Chondrocyte (in vitro differentiated cells): ENCODE data around the gene GPS1. TPM values are rescaled to one million over a fixed set of nuclear protein-coding genes. Genes with fewer than 3 reads are reported as not detected.
A peak's percentile ranks its signal among the peaks of the same experiment; 100 is the strongest.

Experiments
- DNase-seq: peaks from one replicate; pipeline ENCODE4 v3.0.0; 2021; ENCODE audit warnings: mixed read lengths, low spot score
- H3K27ac Mint-ChIP-seq: one replicate; pipeline ENCODE4 v1.8.0; 2021; ENCODE audit warnings: mild to moderate bottlenecking, moderate library complexity, mixed read lengths; ENCODE audit not compliant: unreplicated experiment
- H3K27me3 Mint-ChIP-seq: 2 replicates; pipeline ENCODE4 v1.8.0; 2021; ENCODE audit warnings: low read depth, mixed read lengths
- H3K36me3 Mint-ChIP-seq: 2 replicates; pipeline ENCODE4 v1.8.0; 2021; ENCODE audit warnings: low read depth, mixed read lengths
- H3K4me1 Mint-ChIP-seq: 2 replicates; pipeline ENCODE4 v1.8.0; 2021; ENCODE audit warnings: low read depth, mild to moderate bottlenecking, mixed read lengths
- H3K4me3 Mint-ChIP-seq: one replicate; pipeline ENCODE4 v1.8.0; 2021; ENCODE audit warnings: mild to moderate bottlenecking, moderate library complexity, mixed read lengths; ENCODE audit not compliant: unreplicated experiment
- H3K9me3 Mint-ChIP-seq: 2 replicates; pipeline ENCODE4 v1.8.0; 2021; ENCODE audit warnings: low read depth, mixed read lengths
- total RNA-seq: library from RNA; stranded (reverse); gene quantifications from 3 replicates; pipeline ENCODE4 v1.2.1, GENCODE V29; 2021
- TF ChIP-seq, protein P1 (sequence below): fragments of 200-600 bp; sonication (generic); IDR thresholded peaks from 2 replicates; pipeline ENCODE4 v1.5.0; 2021; ENCODE audit warnings: antibody characterized with exemption, mild to moderate bottlenecking, moderate library complexity

GPS1 gene
- total RNA-seq, 1 donor from 2014 or later = 82.8 TPM

DNA sequence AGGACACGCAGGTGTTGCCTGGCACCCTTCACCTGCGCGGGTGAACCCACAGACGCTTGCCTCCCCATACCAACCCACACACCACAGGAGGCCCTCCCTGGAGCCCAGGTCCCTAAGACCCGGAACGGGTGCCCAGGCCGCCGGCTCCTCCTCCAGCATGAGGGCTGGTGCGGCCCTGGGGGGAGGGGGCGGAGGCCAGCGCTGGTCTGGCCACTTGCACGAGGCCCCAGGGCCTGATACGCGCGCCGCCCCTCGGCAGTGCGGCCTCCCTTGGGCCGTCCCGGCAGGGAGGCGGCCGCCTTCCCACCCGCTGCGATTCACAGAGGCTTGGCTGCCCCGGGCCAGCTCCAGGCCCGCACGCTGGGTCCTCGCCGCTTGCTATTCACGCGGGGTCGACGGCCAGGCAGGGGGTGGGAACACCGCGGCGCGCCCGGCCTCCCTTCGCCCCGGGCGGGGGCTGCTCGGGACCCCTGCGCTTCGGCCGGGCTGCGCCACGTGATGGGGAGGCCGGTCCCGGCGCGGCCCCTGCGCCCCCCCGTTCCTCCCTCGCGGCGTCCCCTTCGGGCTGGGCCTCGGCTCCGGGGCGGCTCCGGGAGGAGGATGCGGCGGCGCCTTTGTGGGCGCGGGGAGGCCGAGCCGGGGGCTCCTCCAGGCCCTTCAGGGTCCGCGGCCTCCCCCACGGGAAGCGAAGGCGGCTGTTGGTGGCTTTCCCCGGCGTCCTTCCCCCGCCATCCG, 45.7 kb downstream of the GPS1 start:
- Mint-ChIP-seq H3K36me3 (peaks cover 4% of the 10 kb centered on the region), H3K9me3 (no peaks in the 10 kb centered on the region), H3K4me1 (peaks cover 22% of the 10 kb centered on the region), H3K4me3 (peak overlapping the region; percentile 67), H3K27ac (peak overlapping the region; percentile 32), H3K27me3 (no peaks in the 10 kb centered on the region)
- TF ChIP-seq, protein P1, sequence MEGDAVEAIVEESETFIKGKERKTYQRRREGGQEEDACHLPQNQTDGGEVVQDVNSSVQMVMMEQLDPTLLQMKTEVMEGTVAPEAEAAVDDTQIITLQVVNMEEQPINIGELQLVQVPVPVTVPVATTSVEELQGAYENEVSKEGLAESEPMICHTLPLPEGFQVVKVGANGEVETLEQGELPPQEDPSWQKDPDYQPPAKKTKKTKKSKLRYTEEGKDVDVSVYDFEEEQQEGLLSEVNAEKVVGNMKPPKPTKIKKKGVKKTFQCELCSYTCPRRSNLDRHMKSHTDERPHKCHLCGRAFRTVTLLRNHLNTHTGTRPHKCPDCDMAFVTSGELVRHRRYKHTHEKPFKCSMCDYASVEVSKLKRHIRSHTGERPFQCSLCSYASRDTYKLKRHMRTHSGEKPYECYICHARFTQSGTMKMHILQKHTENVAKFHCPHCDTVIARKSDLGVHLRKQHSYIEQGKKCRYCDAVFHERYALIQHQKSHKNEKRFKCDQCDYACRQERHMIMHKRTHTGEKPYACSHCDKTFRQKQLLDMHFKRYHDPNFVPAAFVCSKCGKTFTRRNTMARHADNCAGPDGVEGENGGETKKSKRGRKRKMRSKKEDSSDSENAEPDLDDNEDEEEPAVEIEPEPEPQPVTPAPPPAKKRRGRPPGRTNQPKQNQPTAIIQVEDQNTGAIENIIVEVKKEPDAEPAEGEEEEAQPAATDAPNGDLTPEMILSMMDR = no peak
- peak; percentile 92 for DNase-seq

- TF ChIP-seq, protein P1 = no peak
- peak overlapping the region; percentile 53 for H3K4me3 Mint-ChIP-seq
Observed at GRCh38 chr17:82097919-82098168, 46.1 kb downstream of the GPS1 start.

GRCh38 chr17:82098169-82098938, 46.7 kb downstream of the GPS1 start, which contains the start of gene FASN:
TSS of gene FASN (minus strand) at chr17:82098236. CDS start at chr17:82096445, 1,791 bp downstream.
- Mint-ChIP-seq H3K4me1 (peaks cover 22% of the 10 kb centered on the region), H3K9me3 (no peaks in the 10 kb centered on the region), H3K36me3 (peaks cover 2% of the 10 kb centered on the region), H3K4me3 (peak within 1 kb of the TSS; percentile 67), H3K27ac (peak within 1 kb of the TSS; percentile 32), H3K27me3 (no peaks in the 10 kb centered on the region)
- no peak for DNase-seq
- TF ChIP-seq, protein P1 = peak; percentile 76

More at GRCh38 chr17:82097919-82098168, 46.1 kb downstream of the GPS1 start:
- Mint-ChIP-seq H3K9me3 (no peaks in the 10 kb centered on the region), H3K27ac (no peak overlapping the region), H3K27me3 (no peaks in the 10 kb centered on the region), H3K36me3 (peaks cover 4% of the 10 kb centered on the region), H3K4me1 (peaks cover 22% of the 10 kb centered on the region)
- DNase-seq = no peak

DNA sequence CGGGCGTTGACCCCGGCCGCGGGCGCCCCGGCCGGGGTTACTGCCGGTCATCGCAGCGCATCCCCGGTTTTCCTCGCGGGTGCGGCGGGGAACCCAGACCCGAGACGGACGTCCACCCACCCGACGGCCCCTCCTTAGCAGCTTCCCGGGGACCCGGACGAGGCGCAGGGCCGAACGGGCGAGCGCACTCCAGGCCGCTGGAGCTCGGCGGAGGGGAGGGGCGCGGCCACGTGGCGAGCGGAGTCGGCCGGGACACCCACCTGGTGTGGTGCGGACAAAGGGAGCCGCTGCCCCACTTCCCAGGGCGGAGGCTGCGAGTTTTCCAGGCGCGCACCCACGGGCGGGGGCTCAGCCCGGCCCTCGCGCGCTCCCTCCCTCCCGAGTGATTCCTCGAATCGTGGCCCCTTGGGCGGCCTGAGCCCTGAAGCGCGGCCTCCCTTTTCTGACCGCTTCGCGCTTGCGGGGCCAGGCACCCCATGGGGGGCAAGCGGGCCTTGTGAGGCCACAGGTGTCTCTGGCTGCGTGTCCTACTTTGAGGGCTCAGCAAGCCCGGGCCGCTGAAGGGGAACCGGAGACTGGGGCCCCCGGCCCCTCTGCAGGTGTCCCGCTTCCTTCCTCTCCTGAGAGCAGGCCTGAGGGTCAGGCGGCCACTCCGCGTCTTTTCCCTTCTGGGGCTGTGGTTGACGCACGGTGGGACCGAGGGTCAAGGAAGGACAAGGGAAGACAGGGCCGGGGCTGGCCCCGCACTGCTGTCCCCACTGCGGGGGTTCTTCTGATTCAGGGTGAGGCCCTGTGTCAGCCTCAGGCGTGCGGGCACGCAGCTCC, 47.5 kb downstream of the GPS1 start:
- H3K27ac Mint-ChIP-seq = peak overlapping the region; percentile 78
- H3K27me3 Mint-ChIP-seq = no peaks in the 10 kb centered on the region
- TF ChIP-seq, protein P1 = no peak
- peaks cover 22% of the 10 kb centered on the region for H3K4me1 Mint-ChIP-seq
- peak overlapping the region; percentile 70 for H3K4me3 Mint-ChIP-seq
- peaks cover 1% of the 10 kb centered on the region for H3K36me3 Mint-ChIP-seq
- DNase-seq = no peak
- no peaks in the 10 kb centered on the region for H3K9me3 Mint-ChIP-seq
